Loucy (cell line): Measurements from ENCODE around the gene ZCCHC3.

Experiments used
- H2AFZ ChIP-seq: fragments of 200-600 bp; sonication (generic); 2 replicates; pipeline ENCODE4 v1.6.0; 2016; ENCODE audit warnings: antibody characterized with exemption, mild to moderate bottlenecking, low read length, moderate library complexity
- H3F3A ChIP-seq: fragments of 200-600 bp; 2 replicates; pipeline ENCODE4 v1.6.0; 2016; ENCODE audit warnings: antibody characterized with exemption, low read depth, mild to moderate bottlenecking
- H3K27me3 ChIP-seq: fragments of 200-600 bp; sonication (generic); 2 replicates; pipeline ENCODE4 v1.6.1; 2014; ENCODE audit warnings: low read length, mild to moderate bottlenecking; ENCODE audit not compliant: insufficient read depth, poor library complexity, severe bottlenecking
- H3K36me3 ChIP-seq: fragments of 200-600 bp; sonication (generic); 2 replicates; pipeline ENCODE4 v1.6.1; 2016; ENCODE audit warnings: low read length; ENCODE audit not compliant: insufficient read depth
- H3K4me1 ChIP-seq: fragments of 200-600 bp; sonication (generic); 2 replicates; pipeline ENCODE4 v1.5.1; 2014; ENCODE audit warnings: low read length, mild to moderate bottlenecking; ENCODE audit not compliant: insufficient read depth, poor library complexity, severe bottlenecking
- H3K4me2 ChIP-seq: fragments of 200-600 bp; sonication (generic); 2 replicates; pipeline ENCODE4 v1.6.0; 2014; ENCODE audit warnings: antibody characterized with exemption, low read length, low read depth, mild to moderate bottlenecking; ENCODE audit not compliant: poor library complexity, severe bottlenecking
- H3K4me3 ChIP-seq: fragments of 200-600 bp; sonication (generic); 2 replicates; pipeline ENCODE4 v1.5.1; 2014; ENCODE audit warnings: low read length, mild to moderate bottlenecking, mixed read lengths; ENCODE audit not compliant: poor library complexity, severe bottlenecking
- H3K79me2 ChIP-seq: fragments of 200-600 bp; sonication (generic); 2 replicates; pipeline ENCODE4 v1.6.1; 2014; ENCODE audit warnings: low read length; ENCODE audit not compliant: insufficient read depth
- H3K9ac ChIP-seq: fragments of 200-600 bp; sonication (generic); 2 replicates; pipeline ENCODE4 v1.6.0; 2014; ENCODE audit warnings: mild to moderate bottlenecking, low read depth, low read length, moderate library complexity; ENCODE audit not compliant: poor library complexity, severe bottlenecking
- H3K9me2 ChIP-seq: fragments of 200-600 bp; sonication (generic); replicated peaks from 2 replicates; pipeline ENCODE4 v1.6.1; 2016; ENCODE audit warnings: low read depth, low read length, mixed read lengths
- H3K9me3 ChIP-seq: fragments of 200-600 bp; sonication (generic); 2 replicates; pipeline ENCODE4 v1.6.1; 2014; ENCODE audit warnings: mild to moderate bottlenecking, antibody characterized with exemption, low read length, low read depth; ENCODE audit not compliant: insufficient read depth
- H4K20me1 ChIP-seq: fragments of 200-600 bp; sonication (generic); 2 replicates; pipeline ENCODE4 v1.6.0; 2014; ENCODE audit warnings: antibody characterized with exemption, low read length, mild to moderate bottlenecking; ENCODE audit not compliant: insufficient read depth, poor library complexity, severe bottlenecking
- CTCF ChIP-seq: fragments of 200-600 bp; sonication (generic); conservative IDR thresholded peaks from 2 replicates; pipeline ENCODE4 v1.5.1; 2014; ENCODE audit warnings: mild to moderate bottlenecking, antibody characterized with exemption, low read length
- EZH2phosphoT487 ChIP-seq: fragments of 200-600 bp; IDR thresholded peaks from 2 replicates; pipeline ENCODE4 v1.6.1; 2018; ENCODE audit warnings: antibody characterized with exemption, mild to moderate bottlenecking, moderate library complexity, borderline replicate concordance

ZCCHC3 gene

DNA sequence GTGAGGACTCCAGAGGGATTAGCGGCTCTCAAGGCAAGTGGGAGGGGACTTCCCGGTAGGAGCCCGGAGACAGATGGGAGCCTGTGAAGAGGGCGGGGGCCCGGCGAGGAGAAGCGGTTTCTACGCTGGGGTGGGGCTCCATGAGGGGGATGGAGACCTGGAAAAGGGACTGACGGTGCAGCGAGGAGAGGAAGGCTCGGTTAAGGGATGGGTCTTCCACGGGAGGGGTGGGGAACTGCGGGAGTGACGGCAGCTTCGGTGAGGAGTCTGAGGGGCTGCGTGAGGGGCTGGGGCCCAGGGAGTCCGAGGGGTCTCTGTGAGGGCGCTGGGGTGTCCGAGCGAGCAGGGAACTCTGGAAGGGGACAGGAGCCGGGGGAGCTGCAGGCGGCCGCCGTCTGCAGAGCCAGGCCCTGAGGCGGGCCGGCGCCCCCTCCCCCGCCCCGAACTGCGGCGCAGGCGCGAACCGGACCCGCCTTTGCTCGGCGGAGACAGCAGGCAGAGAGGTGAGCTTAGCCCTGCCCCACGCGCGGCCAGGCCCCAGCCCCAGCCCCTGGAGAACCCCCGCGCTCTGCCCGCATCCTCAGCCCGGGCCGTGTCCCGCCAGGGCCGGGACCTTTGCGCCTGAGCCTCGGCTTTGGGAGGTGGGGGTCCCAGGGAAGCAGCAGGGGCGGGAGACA lies 49.4 kb downstream of the ZCCHC3 start, which contains the start of gene NRSN2:
Gene NRSN2, plus strand, starts transcription at position 472 of the 677 bp plus-strand sequence. CDS start 2,533 bp downstream, outside the sequence.
- TF ChIP-seq CTCF (no peak), EZH2phosphoT487 (no peak)
- H4K20me1 ChIP-seq = no peaks in the 10 kb centered on the region
- H3K9ac ChIP-seq = peak within 1 kb of the TSS; percentile 57
- H3K9me2 ChIP-seq = no peaks in the 10 kb centered on the region
- no peaks in the 10 kb centered on the region for H3K79me2 ChIP-seq
- peak within 1 kb of the TSS; percentile 87 for H3K4me2 ChIP-seq
- H2AFZ ChIP-seq = peak within 1 kb of the TSS; percentile 88
- H3K4me3 ChIP-seq = peak within 1 kb of the TSS; percentile 76
- H3K36me3 ChIP-seq = no peaks in the 10 kb centered on the region
- H3F3A ChIP-seq = 0 out of 2 replicates have a peak, but pooled peaks cover 3% of the 10 kb centered on the region
- no peaks in the 10 kb centered on the region for H3K27me3 ChIP-seq
- peaks cover 14% of the 10 kb centered on the region for H3K4me1 ChIP-seq
- H3K9me3 ChIP-seq = no peaks in the 10 kb centered on the region

GRCh38 chr20:347317-347639 lies 49.9 kb downstream of the ZCCHC3 start:
- H4K20me1 ChIP-seq = no peaks in the 10 kb centered on the region
- no peaks in the 10 kb centered on the region for H3K36me3 ChIP-seq
- no peaks in the 10 kb centered on the region for H3K27me3 ChIP-seq
- H3K4me2 ChIP-seq = peak overlapping the region; percentile 87
- peak overlapping the region; percentile 57 for H3K9ac ChIP-seq
- peaks cover 18% of the 10 kb centered on the region for H3K4me1 ChIP-seq
- no peaks in the 10 kb centered on the region for H3K9me2 ChIP-seq
- H3K79me2 ChIP-seq = no peaks in the 10 kb centered on the region
- H3K9me3 ChIP-seq = no peaks in the 10 kb centered on the region
- peak overlapping the region; percentile 88; the same call in 1 of the 2 replicates for H2AFZ ChIP-seq
- H3F3A ChIP-seq = 0 out of 2 replicates have a peak, but pooled peaks cover 3% of the 10 kb centered on the region
- H3K4me3 ChIP-seq = peak overlapping the region; percentile 76
- TF ChIP-seq EZH2phosphoT487 (no peak), CTCF (no peak)

GRCh38 chr20:347640-348484 lies 50.5 kb downstream of the ZCCHC3 start:
- Histone ChIP-seq H3K9me2 (no peaks in the 10 kb centered on the region), H3K79me2 (no peaks in the 10 kb centered on the region), H3F3A (0 out of 2 replicates have a peak, but pooled peaks cover 3% of the 10 kb centered on the region), H2AFZ (peak overlapping the region; percentile 88), H3K4me3 (peak overlapping the region; percentile 76), H3K27me3 (no peaks in the 10 kb centered on the region), H3K4me1 (peaks cover 20% of the 10 kb centered on the region), H3K9me3 (no peaks in the 10 kb centered on the region), H3K36me3 (no peaks in the 10 kb centered on the region), H4K20me1 (no peaks in the 10 kb centered on the region), H3K4me2 (peak overlapping the region; percentile 87), H3K9ac (peak overlapping the region; percentile 57)
- TF ChIP-seq CTCF (no peak), EZH2phosphoT487 (no peak)
